HG03103 (cell line): ENCODE results near the gene GABRA5.

ENCODE experiments used
- ATAC-seq: cut with Tn5 transposase; IDR thresholded peaks from one replicate; pipeline ENCODE4 v1.9.1; 2021; ENCODE audit warnings: low read depth; ENCODE audit not compliant: unreplicated experiment

Gene GABRA5

DNA sequence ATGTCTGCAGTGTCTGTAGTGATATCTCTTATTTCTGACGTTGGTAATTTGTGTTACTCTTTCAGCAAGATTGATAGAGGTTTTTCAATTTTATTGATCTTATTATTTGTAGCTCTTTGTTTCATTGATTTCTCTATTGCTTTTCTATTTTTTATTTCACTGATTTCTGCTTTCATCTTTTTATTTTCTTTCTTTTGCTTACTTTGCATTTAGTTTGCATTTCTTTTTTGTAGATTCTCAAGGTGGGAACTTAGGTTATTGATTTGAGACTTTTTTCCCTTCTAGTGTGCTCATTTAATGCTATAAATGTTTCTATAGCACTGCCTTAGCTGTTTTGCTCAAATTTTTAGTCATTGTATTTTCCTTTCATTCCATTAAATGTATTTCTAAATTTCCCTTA lies 54.6 kb downstream of the GABRA5 start:
- ATAC-seq = no peak

DNA sequence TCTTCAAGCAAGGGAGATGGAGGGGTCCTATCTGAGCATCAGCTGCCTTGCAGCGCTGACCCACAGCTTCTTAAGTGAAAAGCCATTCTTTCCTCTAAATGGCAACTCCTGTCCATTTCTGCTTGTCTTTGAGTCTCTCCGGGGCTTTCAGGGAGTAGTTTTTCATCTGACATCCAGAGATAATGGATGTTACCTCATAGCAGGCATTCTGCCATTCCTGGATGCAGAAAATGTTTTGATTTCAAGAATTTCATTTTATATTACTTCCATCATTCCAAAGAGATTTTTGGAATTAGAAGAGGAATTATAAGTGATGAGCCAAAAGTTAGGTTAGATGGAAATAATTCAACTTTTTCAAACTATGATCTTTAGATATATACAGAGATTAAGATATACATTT lies 59.2 kb downstream of the GABRA5 start:
- ATAC-seq = no peak

DNA sequence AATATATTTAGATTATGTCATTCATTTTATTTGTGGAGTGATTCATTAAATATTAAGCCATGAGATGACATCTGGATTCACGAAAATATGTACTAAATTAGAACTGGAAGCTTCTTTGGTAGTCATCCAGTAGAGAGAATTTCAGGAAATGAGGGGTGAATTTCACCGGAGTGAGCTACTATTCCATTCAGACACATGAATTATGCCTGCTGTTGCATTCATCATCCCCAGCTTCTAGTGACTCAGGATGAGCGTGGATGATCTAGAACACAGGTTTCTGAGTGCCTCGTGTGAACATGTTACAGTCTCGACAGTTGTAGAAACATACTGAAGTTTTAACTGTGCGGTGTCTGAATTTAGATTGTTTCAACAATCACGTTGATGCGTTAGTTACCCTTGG lies 61.2 kb downstream of the GABRA5 start:
- ATAC-seq = no peak

GRCh38 chr15:26929588-26929987 lies 62.7 kb downstream of the GABRA5 start:
- ATAC-seq = no peak

DNA sequence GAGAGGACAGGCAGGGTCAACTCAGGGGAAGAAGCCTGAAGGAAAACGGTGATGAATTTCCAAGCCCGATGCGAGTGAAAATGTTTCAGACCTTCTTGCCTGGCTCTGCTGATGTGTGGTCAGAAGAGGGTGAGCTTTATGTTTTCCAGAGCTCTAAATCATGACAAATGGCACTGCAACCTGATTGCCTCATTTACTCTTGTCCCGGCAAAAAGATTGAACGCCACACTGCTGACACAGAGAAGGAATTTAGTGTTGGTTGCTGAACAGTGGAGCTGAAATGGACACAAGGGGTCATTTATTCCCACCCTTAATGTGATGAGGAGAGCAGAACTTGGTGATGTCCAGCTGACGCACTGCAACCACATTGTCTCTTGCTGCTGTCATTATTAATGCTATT lies 68.0 kb downstream of the GABRA5 start:
- ATAC-seq = no peak

DNA sequence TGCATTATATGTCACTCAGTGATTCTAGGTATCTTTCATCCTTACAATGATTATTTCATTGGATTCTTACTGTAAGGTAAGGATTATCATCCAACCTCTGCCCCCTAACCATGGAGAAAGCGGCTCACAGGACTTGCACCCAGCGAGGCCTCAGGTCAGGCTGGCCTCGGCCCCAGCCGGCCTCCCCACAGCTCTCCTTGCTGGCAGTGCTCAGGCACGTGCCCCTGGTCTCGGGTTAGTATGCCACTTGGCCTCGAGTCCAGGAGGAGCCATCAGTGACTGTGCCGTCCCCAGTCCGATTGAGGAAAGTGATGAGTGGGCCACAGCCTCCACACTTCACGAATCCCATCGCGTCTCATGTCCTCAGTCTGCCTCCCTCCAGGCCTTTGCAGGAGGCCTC lies 68.5 kb downstream of the GABRA5 start:
- no peak for ATAC-seq

GRCh38 chr15:26936502-26936901 lies 69.6 kb downstream of the GABRA5 start:
- no peak for ATAC-seq

- no peak for ATAC-seq
Observed at GRCh38 chr15:26937134-26937533, 70.3 kb downstream of the GABRA5 start.

DNA sequence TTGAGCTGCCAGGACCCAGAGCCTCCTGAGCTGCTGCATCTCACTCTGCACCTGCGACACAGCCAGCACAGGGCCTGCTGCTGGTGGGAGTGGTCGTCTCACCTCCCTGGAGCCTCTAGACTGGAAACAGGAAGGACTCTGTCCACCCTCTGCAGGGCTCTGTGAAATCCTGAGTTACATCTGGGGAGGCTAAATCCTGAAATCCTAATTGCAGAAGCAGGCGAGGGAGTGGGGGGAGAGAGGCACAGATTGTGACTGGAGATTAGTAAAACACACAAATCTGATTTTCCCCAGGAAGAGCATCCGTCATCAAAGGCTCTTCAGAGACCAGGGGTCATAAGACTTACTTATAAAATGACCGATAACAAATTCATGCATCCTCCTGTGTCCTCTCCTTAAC lies 72.5 kb downstream of the GABRA5 start:
- no peak for ATAC-seq

DNA sequence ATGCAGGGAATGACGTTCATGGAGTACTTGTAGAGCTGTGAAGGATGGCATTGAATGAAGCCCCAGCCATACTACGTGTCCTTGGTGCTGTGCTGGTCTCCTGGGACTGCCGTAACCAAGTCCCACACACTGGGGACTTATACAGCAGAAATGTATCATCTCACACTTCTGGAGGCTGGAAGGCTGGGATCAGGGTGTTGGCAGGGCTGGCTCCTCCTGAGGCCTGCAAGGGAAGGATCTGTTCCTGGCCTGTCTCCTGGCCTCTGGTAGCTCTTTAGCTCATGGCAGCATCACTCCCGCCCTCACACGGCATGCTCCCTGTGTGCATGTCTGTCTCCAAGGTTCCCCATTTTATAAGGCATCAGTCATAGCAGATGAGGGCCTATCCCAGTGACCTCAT lies 74.6 kb downstream of the GABRA5 start:
- ATAC-seq = no peak

DNA sequence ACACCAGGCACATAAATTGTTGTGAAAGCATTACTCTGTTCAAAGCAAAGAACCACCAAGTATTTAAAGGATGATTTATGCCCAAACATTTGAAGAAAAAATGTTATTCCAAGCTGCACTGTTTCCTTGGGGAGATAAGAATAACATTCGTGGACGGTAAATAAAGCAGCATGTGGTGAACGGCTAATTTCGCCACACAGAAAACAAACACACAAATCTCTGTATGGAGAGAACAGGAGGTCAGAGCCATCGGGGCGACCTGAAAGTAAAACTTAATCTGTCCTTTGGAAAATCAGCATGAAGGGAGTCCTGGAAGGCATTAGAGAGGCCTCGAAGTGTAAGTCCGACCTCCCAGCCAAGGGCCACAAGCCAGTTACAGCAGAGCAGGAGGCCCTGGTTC lies 77.0 kb downstream of the GABRA5 start:
- ATAC-seq = no peak

DNA sequence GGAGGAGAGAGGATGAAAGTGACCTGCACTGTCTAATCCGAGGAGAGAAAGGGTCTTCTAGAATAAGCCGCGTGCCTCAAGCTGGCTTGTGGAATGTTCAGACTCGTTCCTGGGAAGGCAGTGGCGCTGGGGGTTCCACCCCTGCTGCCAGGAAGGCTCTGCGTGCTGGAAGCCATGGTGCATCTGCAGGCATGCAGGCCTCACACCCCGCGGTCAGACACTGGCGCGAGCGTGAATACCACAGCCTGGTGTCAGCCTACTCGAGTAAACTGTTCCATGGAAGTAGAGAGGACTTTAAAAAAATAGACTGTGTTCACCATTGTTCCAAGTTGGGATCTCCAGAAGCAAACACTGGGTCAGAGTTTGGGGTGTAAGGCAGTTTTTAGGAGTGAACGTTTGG lies 78.2 kb downstream of the GABRA5 start:
- no peak for ATAC-seq

DNA sequence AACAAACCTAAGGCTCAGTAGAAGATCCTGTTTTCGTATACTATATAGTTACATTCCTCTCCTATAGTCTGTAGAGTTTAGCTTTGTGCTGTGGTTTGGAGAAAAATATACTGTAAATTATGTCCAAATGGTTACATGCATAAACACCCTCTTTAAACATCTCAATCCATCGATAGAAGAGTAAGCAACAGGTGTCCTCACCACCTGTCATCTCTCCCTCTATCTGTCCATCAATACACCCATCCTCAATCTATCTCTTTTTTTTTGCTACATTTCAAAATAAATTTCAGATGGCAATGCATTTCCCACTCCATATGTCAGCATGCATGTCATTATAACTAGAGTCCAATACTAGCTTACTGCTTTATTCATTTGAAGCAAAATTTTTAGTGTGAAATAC lies 83.1 kb downstream of the GABRA5 start:
- no peak for ATAC-seq

DNA sequence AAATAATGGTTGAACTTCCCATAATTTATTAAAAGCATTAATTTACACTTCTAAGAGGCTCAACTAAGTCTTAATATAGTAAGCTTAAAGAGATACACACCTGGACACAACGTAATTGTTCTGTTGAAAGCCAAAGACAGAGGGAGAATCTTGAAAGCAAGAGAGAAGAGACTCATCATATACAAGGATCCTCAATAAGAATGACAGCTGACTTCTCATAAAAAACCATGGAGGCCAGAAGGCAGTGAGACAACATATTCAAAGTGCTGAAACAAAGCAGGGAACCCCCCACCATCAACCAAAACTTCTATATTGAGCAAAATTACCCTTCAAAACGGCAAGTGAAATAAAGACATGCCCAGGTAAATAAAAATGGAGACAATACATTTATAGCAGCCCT lies 87.5 kb downstream of the GABRA5 start:
- no peak for ATAC-seq

GRCh38 chr15:26967719-26968269 lies 100.9 kb downstream of the GABRA5 start:
- no peak for ATAC-seq

- no peak for ATAC-seq
Observed at GRCh38 chr15:26968806-26969205, 101.9 kb downstream of the GABRA5 start.

DNA sequence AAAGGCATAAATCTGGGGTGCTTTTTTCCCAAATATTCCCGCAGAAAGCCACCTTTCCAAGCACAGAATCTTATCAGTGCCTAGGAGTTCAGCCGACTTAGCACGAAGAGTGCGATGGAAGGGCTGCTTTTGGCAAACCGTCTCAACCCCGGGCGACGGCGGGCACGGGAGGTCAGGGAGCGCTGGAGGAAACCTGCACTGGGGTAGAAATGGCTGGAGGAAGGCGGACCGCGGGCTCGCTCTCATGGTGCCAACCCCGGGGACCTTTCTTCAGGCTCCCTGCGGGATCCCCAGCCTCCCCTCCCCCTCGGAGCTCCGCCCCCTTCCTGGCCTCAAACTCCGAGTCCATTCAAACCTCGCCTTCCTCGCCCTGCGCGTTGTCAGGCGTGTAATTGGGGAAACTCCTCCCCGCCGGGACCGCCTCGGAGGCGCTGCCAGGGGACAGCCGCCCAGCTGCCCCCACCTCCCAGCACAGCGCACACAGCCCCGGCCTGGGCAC lies 103.9 kb downstream of the GABRA5 start, which contains the start of gene GABRG3:
Gene GABRG3, plus strand, starts transcription at position 470 of the 499 bp plus-strand sequence.
- ATAC-seq = no peak

DNA sequence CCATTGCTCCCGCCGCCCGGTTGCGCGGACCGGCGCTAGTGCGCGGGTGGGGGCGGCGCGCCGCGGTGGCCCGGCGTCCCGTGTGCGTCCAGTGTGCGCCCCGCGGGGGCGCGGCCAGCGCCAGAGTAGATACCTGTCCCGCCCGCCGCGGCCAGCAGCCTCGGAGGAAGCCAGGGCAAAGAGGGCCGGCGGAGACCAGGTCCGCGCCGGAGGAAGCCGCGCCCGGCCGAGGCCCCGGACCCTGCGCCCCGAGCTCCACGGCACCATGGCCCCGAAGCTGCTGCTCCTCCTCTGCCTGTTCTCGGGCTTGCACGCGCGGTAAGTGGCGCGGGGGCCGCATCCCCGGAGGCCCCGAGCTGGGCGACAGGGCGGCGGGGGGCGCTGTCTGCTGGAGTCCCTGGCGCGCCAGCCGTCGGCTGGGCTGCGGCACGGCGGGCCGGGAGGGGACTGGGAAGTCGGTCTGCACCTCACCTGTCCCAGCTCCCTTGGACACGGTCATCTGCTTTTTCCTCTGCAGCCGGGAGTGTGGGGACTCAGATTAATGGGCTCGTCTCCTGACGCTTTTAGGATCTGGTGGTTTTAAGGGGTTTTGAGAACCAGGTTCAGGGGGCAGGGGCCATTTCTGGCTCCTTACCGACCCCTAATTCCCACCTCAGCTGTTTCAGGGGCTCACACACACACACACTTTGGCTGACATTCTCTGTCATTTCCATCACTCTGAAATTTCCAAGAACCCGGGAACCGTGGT lies 104.6 kb downstream of the GABRA5 start:
- ATAC-seq = no peak

DNA sequence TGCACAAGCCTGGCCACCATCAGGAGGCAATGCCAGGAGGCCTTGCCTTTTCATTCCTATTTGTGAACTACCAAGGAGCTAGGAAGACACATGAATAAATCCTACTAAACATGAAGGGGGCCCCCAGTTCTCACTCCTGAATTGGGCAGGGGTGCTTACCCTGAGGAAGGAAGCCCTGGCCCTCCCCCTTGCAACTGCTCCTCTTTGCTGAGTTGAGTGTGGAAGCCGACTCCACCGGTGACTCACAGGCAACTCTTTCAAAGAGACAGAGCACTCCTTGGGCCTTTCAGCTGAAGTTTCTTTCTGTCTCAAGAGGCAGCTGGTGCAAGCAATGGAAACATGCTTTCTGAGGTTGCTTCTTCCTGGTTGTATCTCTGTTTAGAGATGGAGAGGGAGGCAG lies 105.8 kb downstream of the GABRA5 start:
- ATAC-seq = no peak

- ATAC-seq = no peak
Observed at GRCh38 chr15:26974120-26974780, 107.4 kb downstream of the GABRA5 start.

GRCh38 chr15:26981492-26981891 lies 114.6 kb downstream of the GABRA5 start:
- ATAC-seq = no peak

GRCh38 chr15:26983822-26984221 lies 117.0 kb downstream of the GABRA5 start:
- ATAC-seq = no peak
